ENCODE measurements around the gene OR6J1.

Gene OR6J1

DNA sequence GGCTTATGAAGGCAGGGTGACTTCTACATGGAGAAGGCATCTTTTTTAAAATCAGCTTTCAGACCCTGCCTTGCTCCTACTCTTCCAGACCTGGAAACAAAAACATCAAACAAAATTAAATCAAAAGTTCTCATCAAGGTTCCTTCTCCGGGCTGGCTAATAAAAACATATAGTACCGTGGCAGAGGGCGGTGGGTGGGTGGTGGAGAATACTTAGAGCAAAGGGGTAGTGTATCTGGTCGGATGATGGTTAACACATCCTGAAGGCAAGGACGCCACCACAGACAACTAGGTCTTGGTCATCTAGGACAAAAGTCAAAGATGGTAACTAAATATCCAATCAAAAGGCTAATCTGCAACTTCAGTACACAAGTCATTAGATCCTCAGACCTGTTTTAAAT lies 56.9 kb downstream of the OR6J1 start:
- Histone ChIP-seq H3K4me3 (ENCODE audit: low read depth in 1 of 2, low read length in 1 of 2) (no peak overlapping the region), H3K9me3 (no peaks in the 10 kb centered on the region), H3K36me3 (no peaks in the 10 kb centered on the region), H3K27ac (no peak overlapping the region), H3K27me3 (peaks cover 3% of the 10 kb centered on the region), H3K4me1 (ENCODE audit: control insufficient read depth in 1 of 2, insufficient read depth in 1 of 2, low read depth in 1 of 2, low read length in 1 of 2) (peaks cover 24% of the 10 kb centered on the region in 2 experiments)
- TF ChIP-seq, protein P1, sequence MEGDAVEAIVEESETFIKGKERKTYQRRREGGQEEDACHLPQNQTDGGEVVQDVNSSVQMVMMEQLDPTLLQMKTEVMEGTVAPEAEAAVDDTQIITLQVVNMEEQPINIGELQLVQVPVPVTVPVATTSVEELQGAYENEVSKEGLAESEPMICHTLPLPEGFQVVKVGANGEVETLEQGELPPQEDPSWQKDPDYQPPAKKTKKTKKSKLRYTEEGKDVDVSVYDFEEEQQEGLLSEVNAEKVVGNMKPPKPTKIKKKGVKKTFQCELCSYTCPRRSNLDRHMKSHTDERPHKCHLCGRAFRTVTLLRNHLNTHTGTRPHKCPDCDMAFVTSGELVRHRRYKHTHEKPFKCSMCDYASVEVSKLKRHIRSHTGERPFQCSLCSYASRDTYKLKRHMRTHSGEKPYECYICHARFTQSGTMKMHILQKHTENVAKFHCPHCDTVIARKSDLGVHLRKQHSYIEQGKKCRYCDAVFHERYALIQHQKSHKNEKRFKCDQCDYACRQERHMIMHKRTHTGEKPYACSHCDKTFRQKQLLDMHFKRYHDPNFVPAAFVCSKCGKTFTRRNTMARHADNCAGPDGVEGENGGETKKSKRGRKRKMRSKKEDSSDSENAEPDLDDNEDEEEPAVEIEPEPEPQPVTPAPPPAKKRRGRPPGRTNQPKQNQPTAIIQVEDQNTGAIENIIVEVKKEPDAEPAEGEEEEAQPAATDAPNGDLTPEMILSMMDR (IDR thresholded peaks at IDR 0.05): no peak

DNA sequence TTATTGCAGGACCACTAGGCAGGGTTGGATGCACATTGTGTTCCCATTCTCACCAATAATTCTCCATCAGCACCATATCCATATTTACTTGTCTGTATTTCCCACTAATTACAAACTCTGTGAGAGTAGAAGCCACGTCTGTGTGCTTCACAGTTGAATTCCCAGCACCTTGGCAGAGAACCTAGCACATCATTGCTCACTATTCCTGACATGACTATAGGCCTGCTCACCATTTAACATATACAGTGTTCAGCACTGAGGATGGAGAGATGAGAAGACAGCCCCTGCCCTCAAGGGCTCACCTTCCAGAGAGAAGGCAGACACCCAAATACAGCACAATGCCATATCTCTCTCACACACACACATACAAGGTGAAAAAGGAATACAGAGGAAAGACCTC lies 60.2 kb downstream of the OR6J1 start:
- no peak overlapping the region for H3K4me3 ChIP-seq (ENCODE audit: low read depth in 1 of 2, low read length in 1 of 2)
- no peaks in the 10 kb centered on the region for H3K27me3 ChIP-seq
- TF ChIP-seq, protein P1 (IDR thresholded peaks at IDR 0.05): no peak
- no peaks in the 10 kb centered on the region for H3K36me3 ChIP-seq
- H3K27ac ChIP-seq: no peak overlapping the region
- H3K4me1 ChIP-seq (ENCODE audit: control insufficient read depth in 1 of 2, insufficient read depth in 1 of 2, low read depth in 1 of 2, low read length in 1 of 2): peaks cover 12 to 15% of the 10 kb centered on the region in 2 experiments
- no peaks in the 10 kb centered on the region for H3K9me3 ChIP-seq

Measured in neutrophil (primary cell).